Body of pancreas (tissue), 4 donors: ENCODE measurements around the gene FHAD1.

ENCODE experiments used
- POLR2A ChIP-seq, 3 donors: fragments of 450-650 bp; IDR thresholded peaks; one replicate each; pipeline ENCODE4 v1.6.1; 2016; ENCODE audit warnings: antibody characterized with exemption in 3 of 3, mild to moderate bottlenecking in 2 of 3
- TF ChIP-seq, protein P1 (sequence below), 7 experiments: fragments of 450-650 bp in 4 of 7; fragments of 200-600 bp in 3 of 7; sonication (generic) in 3 of 7; IDR thresholded peaks; one replicate each; pipeline ENCODE4 v1.5.1; 2016 to 2019; ENCODE audit warnings: antibody characterized with exemption in 7 of 7

- TF ChIP-seq, protein P1, sequence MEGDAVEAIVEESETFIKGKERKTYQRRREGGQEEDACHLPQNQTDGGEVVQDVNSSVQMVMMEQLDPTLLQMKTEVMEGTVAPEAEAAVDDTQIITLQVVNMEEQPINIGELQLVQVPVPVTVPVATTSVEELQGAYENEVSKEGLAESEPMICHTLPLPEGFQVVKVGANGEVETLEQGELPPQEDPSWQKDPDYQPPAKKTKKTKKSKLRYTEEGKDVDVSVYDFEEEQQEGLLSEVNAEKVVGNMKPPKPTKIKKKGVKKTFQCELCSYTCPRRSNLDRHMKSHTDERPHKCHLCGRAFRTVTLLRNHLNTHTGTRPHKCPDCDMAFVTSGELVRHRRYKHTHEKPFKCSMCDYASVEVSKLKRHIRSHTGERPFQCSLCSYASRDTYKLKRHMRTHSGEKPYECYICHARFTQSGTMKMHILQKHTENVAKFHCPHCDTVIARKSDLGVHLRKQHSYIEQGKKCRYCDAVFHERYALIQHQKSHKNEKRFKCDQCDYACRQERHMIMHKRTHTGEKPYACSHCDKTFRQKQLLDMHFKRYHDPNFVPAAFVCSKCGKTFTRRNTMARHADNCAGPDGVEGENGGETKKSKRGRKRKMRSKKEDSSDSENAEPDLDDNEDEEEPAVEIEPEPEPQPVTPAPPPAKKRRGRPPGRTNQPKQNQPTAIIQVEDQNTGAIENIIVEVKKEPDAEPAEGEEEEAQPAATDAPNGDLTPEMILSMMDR (IDR thresholded peaks at IDR 0.05), result no peak
- no peak for TF ChIP-seq POLR2A (IDR thresholded peaks at IDR 0.05)
Observed at GRCh38 chr1:15280416-15280815, 33.4 kb downstream of the FHAD1 start.
